Measurements from ENCODE around the gene JMJD8. TPM values are rescaled to one million over a fixed set of nuclear protein-coding genes. Genes with fewer than 3 reads are reported as not detected.
"Not testable (repeated sequence)": the region's sequence is repeated elsewhere in the genome, so short reads cannot be mapped to it uniquely, and the experiment has no call there.

The JMJD8 gene
- total and polyA plus RNA-seq, 7 donors: 19.1 to 63.5 (median 25.5) TPM

GRCh38 chr16:716200-716568, 32.0 kb upstream of the JMJD8 start:
- Histone ChIP-seq H3K4me3 (peak overlapping the region; percentile 74), H3K9me3 (no peaks in the 10 kb centered on the region), H3K27me3 (ENCODE audit: insufficient read depth in 3 of 3, low read length in 2 of 3) (peaks cover 0 to 4% (median 2%) of the 10 kb centered on the region in 3 donors), H3K36me3 (ENCODE audit: insufficient read depth in 1 of 2, low read depth in 1 of 2) (no peaks in the 10 kb centered on the region), H3K4me1 (peaks cover 18% of the 10 kb centered on the region), H3K27ac (no peak overlapping the region)
- no peak for TF ChIP-seq CTCF (IDR thresholded peaks at IDR 0.05)
- DNase-seq: no peak
- whole genome bisulfite sequencing, 3 donors: 10 to 36% (median 17%) methylated on average over 2 to 12 of the region's 12 CpGs
- no peak for ATAC-seq
- intact Hi-C loops (cut with DNase I): no loop called here

- Histone ChIP-seq H3K36me3 (ENCODE audit: insufficient read depth in 1 of 2, low read depth in 1 of 2) (no peaks in the 10 kb centered on the region), H3K9me3 (no peaks in the 10 kb centered on the region), H3K4me1 (peaks cover 18% of the 10 kb centered on the region), H3K27ac (no peak overlapping the region), H3K4me3 (peak overlapping the region; percentile 74), H3K27me3 (ENCODE audit: insufficient read depth in 3 of 3, low read length in 2 of 3) (peaks cover 0 to 10% (median 3%) of the 10 kb centered on the region in 3 donors)
- WGBS, 3 donors: 0 to 2% (median 1%) methylated on average over 58 to 74 of the region's 74 CpGs
- DNase-seq (no peak), ATAC-seq (no peak)
- TF ChIP-seq CTCF (IDR thresholded peaks at IDR 0.05): no peak
- intact Hi-C loops (cut with DNase I): no loop called here
Observed at GRCh38 chr16:715477-716199, 31.5 kb upstream of the JMJD8 start.

- Histone ChIP-seq H3K36me3 (ENCODE audit: insufficient read depth in 1 of 2, low read depth in 1 of 2) (no peaks in the 10 kb centered on the region), H3K9me3 (no peaks in the 10 kb centered on the region), H3K27ac (no peak within 1 kb of the TSS), H3K4me3 (peak within 1 kb of the TSS; percentile 74), H3K4me1 (peaks cover 12% of the 10 kb centered on the region), H3K27me3 (ENCODE audit: insufficient read depth in 3 of 3, low read length in 2 of 3) (peaks cover 0 to 18% (median 9%) of the 10 kb centered on the region in 3 donors)
- WGBS, 3 donors: 4 to 15% (median 7%) methylated on average over 23 to 108 of the region's 108 CpGs
- intact Hi-C loops (cut with DNase I): loop anchor here in 1 of 2 donors (5.0 kb wide), 2 partner anchors 72 to 342 kb away; partner anchors contain the start of genes CHTF18 and RPUSD1
- ATAC-seq: peak; percentile 90 to 91 (median 90)
- TF ChIP-seq CTCF (IDR thresholded peaks at IDR 0.05): no peak
- DNase-seq: peak; percentile 95 to 96
Observed at GRCh38 chr16:714558-715476, 30.7 kb upstream of the JMJD8 start, which contains the start of gene METRN. Gene METRN, plus strand, starts transcription at chr16:715118. Its CDS starts 172 bp downstream, at chr16:715290.

GRCh38 chr16:714079-714478, 29.9 kb upstream of the JMJD8 start:
- no peak for TF ChIP-seq CTCF (IDR thresholded peaks at IDR 0.05)
- Histone ChIP-seq H3K27me3 (ENCODE audit: insufficient read depth in 3 of 3, low read length in 2 of 3) (peaks cover 0 to 24% (median 9%) of the 10 kb centered on the region in 3 donors), H3K27ac (no peak overlapping the region), H3K9me3 (no peaks in the 10 kb centered on the region), H3K4me1 (peaks cover 10% of the 10 kb centered on the region), H3K4me3 (no peak overlapping the region), H3K36me3 (ENCODE audit: insufficient read depth in 1 of 2, low read depth in 1 of 2) (no peaks in the 10 kb centered on the region)
- intact Hi-C loops (cut with DNase I): loop anchor here in 1 of 2 donors (5.0 kb wide), 2 partner anchors 73 to 343 kb away; partner anchors contain the start of genes CHTF18 and RPUSD1
- ATAC-seq (no peak), DNase-seq (no peak)
- WGBS, 3 donors: 74 to 77% (median 76%) methylated on average over 8 to 11 of the region's 11 CpGs

- intact Hi-C loops (cut with DNase I): loop anchor here in 1 of 2 donors (5.0 kb wide), 2 partner anchors 75 to 345 kb away; partner anchors contain the start of genes CHTF18 and RPUSD1
- not testable (repeated sequence) for H3K9me3 ChIP-seq; H3K27ac ChIP-seq; H3K36me3 ChIP-seq (ENCODE audit: insufficient read depth in 1 of 2, low read depth in 1 of 2); ATAC-seq; DNase-seq; H3K4me3 ChIP-seq
- H3K27me3 ChIP-seq (ENCODE audit: insufficient read depth in 3 of 3, low read length in 2 of 3): peaks cover 0 to 37% (median 17%) of the 10 kb centered on the region in 3 donors
- 41 to 54% (median 41%) methylated on average over 13 of the region's 13 CpGs for WGBS, 3 donors
- peaks cover 10% of the 10 kb centered on the region for H3K4me1 ChIP-seq
Observed at GRCh38 chr16:712740-713250, 28.7 kb upstream of the JMJD8 start.

Measured in psoas muscle (tissue), 8 donors.